Activated naive CD8-positive, alpha-beta T cell (primary cell): Measurements from ENCODE around the gene EXOC4.

Experiments used
- H3K27ac Mint-ChIP-seq: one replicate; pipeline ENCODE4 v1.8.0; 2021; ENCODE audit warnings: mixed read lengths
- H3K27me3 Mint-ChIP-seq: one replicate; pipeline ENCODE4 v1.8.0; 2021; ENCODE audit warnings: mixed read lengths
- H3K36me3 Mint-ChIP-seq: one replicate; pipeline ENCODE4 v1.8.0; 2021; ENCODE audit warnings: mixed read lengths
- H3K4me1 Mint-ChIP-seq: one replicate; pipeline ENCODE4 v1.8.0; 2021; ENCODE audit warnings: low read depth, mixed read lengths
- H3K4me3 Mint-ChIP-seq: one replicate; pipeline ENCODE4 v1.8.0; 2021; ENCODE audit warnings: mild to moderate bottlenecking, mixed read lengths
- H3K9me3 Mint-ChIP-seq: one replicate; pipeline ENCODE4 v1.8.0; 2021; ENCODE audit warnings: low read depth, mixed read lengths

The EXOC4 gene

GRCh38 chr7:133662830-133663229, 410.0 kb downstream of the EXOC4 start:
- no peaks in the 10 kb centered on the region for H3K9me3 Mint-ChIP-seq
- H3K4me1 Mint-ChIP-seq = no peaks in the 10 kb centered on the region
- no peak overlapping the region for H3K27ac Mint-ChIP-seq
- peaks cover 25% of the 10 kb centered on the region for H3K36me3 Mint-ChIP-seq
- no peaks in the 10 kb centered on the region for H3K27me3 Mint-ChIP-seq
- H3K4me3 Mint-ChIP-seq = no peak overlapping the region

- Mint-ChIP-seq H3K9me3 (no peaks in the 10 kb centered on the region), H3K27me3 (no peaks in the 10 kb centered on the region), H3K36me3 (peaks cover 25% of the 10 kb centered on the region)
These were observed 411.6 kb downstream of the EXOC4 start for GRCh38 chr7:133664528-133664927.

DNA sequence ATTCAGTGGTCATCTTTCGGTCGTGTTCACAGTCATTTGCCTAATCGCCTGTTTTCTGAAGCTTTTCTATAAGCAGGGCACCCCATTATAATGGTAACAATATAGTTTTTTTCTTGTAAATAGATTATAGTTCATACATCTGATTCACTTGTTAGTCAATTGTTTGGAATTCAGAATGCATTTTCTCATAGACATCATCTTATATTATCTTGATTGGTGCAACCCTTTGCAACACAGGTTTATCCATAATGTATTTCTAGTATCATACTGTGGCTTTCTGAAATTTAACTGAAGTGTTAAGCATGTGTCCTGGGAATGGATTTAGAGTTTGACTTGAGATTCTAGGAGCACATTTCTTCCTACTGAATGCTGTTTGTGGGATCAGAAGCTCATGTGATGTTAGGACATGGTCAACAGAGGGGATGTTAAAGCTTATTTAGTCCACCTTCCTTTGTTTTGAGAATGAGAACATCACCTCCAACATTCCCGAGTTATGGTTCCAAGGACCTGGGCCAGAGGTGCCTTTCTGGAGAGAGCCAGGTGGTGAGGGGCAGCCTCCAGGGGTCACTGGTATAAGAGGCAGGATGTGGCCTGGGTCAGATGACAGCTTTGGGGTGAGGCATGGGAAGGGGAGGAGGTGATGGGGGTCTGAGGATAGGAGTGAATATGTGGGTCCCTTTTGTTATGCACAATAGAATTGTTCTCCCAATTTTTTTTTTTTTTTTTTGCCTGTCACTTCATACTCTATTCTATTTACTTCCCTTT, 415.6 kb downstream of the EXOC4 start:
- Mint-ChIP-seq H3K27ac (no peak overlapping the region), H3K27me3 (no peaks in the 10 kb centered on the region), H3K9me3 (no peaks in the 10 kb centered on the region), H3K4me3 (no peak overlapping the region), H3K36me3 (peaks cover 26% of the 10 kb centered on the region), H3K4me1 (no peaks in the 10 kb centered on the region)

More at GRCh38 chr7:133664528-133664927, 411.6 kb downstream of the EXOC4 start:
- Mint-ChIP-seq H3K27ac (no peak overlapping the region), H3K4me3 (no peak overlapping the region), H3K4me1 (no peaks in the 10 kb centered on the region)

DNA sequence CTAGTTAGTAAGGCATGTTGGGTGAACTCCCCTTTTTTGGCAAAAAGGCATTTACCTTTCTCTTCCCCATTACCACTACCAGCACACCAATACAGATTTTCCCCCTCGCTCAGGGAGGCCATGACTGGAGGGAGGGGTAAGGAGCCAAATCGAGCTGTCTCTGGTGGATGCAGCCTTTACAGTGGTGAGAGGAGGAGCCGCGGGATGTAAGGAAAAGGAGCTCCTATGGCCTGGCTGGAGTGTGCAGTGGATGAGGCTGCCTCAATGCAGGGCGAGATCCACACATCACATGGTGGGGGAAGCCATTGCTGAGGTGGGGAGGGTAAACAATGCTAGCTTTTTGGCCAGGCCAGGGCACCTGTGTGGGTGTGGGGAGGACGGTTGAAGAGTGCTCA, 416.2 kb downstream of the EXOC4 start:
- H3K36me3 Mint-ChIP-seq = peaks cover 21% of the 10 kb centered on the region
- H3K4me3 Mint-ChIP-seq = no peak overlapping the region
- no peak overlapping the region for H3K27ac Mint-ChIP-seq
- H3K4me1 Mint-ChIP-seq = no peaks in the 10 kb centered on the region
- H3K27me3 Mint-ChIP-seq = no peaks in the 10 kb centered on the region
- no peaks in the 10 kb centered on the region for H3K9me3 Mint-ChIP-seq

DNA sequence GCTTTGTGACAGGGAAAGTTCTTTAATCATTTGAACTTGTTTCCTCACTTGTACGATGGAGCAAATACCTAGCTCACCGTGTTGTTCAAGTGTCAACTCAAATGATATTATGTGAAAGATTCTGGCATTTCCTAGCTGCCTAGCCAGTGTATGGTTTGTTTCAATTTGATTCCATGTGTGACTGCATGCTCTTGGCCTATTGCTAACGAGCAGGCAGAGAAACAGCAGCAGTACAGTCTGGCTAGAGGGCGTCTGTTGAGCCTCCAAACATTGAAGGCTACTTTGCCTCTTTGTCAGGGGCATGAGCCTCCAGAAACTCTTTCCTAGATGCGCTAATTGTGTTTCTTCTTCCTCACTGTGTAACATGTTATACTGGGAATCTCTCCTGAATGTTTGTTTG, 417.4 kb downstream of the EXOC4 start:
- no peaks in the 10 kb centered on the region for H3K27me3 Mint-ChIP-seq
- H3K36me3 Mint-ChIP-seq = peaks cover 14% of the 10 kb centered on the region
- no peaks in the 10 kb centered on the region for H3K4me1 Mint-ChIP-seq
- H3K27ac Mint-ChIP-seq = no peak overlapping the region
- no peaks in the 10 kb centered on the region for H3K9me3 Mint-ChIP-seq
- no peak overlapping the region for H3K4me3 Mint-ChIP-seq

- no peak overlapping the region for H3K4me3 Mint-ChIP-seq
- peaks cover 13% of the 10 kb centered on the region for H3K36me3 Mint-ChIP-seq
- no peak overlapping the region for H3K27ac Mint-ChIP-seq
- no peaks in the 10 kb centered on the region for H3K27me3 Mint-ChIP-seq
- H3K4me1 Mint-ChIP-seq = no peaks in the 10 kb centered on the region
- no peaks in the 10 kb centered on the region for H3K9me3 Mint-ChIP-seq
These were observed 420.0 kb downstream of the EXOC4 start for GRCh38 chr7:133672866-133673265.

- H3K27me3 Mint-ChIP-seq = no peaks in the 10 kb centered on the region
- H3K4me1 Mint-ChIP-seq = no peaks in the 10 kb centered on the region
- no peak overlapping the region for H3K4me3 Mint-ChIP-seq
These were observed 421.3 kb downstream of the EXOC4 start for GRCh38 chr7:133674079-133674763.

DNA sequence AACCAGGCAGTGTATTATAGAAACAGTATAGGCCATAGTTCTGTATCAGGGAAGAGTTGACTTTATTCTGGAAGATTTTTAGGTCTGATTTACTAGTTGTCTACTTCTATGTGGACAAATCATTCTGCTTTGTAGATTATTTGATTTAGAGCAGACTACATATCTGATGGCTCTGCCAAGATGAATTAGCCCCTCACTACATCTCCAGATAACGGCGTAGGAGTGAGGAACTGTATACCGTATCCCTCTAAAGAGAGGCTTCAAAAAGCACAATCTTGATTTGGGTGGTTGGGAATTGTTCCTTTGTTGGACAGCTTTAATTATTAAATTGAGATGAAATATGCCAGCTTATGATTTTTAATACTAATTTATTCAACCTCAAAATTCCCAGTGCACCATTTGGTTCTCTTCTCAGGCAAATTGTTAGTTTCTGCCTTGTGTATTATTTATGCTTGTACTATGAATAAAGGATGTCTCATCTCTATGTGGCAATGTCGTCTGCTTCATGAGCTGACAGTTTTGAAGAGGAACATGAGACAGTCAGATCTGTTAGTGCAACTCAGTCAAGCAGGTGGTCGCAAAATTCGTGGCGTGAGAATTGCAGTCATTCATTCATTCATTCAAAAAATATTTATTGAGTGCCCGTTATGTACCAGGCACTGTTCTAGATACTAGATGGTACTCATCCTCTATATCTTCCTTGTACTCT, 422.8 kb downstream of the EXOC4 start:
- Mint-ChIP-seq H3K4me3 (no peak overlapping the region), H3K27me3 (no peaks in the 10 kb centered on the region), H3K36me3 (peaks cover 14% of the 10 kb centered on the region), H3K9me3 (no peaks in the 10 kb centered on the region), H3K27ac (no peak overlapping the region), H3K4me1 (no peaks in the 10 kb centered on the region)

More at GRCh38 chr7:133674079-133674763, 421.3 kb downstream of the EXOC4 start:
- H3K27ac Mint-ChIP-seq = no peak overlapping the region
- H3K9me3 Mint-ChIP-seq = no peaks in the 10 kb centered on the region
- peaks cover 13% of the 10 kb centered on the region for H3K36me3 Mint-ChIP-seq

GRCh38 chr7:133676805-133677370, 424.0 kb downstream of the EXOC4 start:
- Mint-ChIP-seq H3K4me1 (no peaks in the 10 kb centered on the region), H3K27me3 (no peaks in the 10 kb centered on the region), H3K4me3 (no peak overlapping the region), H3K9me3 (no peaks in the 10 kb centered on the region), H3K27ac (no peak overlapping the region), H3K36me3 (peaks cover 7% of the 10 kb centered on the region)

- Mint-ChIP-seq H3K4me3 (no peak overlapping the region), H3K36me3 (peaks cover 8% of the 10 kb centered on the region), H3K27ac (no peak overlapping the region), H3K9me3 (no peaks in the 10 kb centered on the region), H3K27me3 (no peaks in the 10 kb centered on the region), H3K4me1 (peaks cover 9% of the 10 kb centered on the region)
These were observed 425.4 kb downstream of the EXOC4 start for GRCh38 chr7:133678137-133678814.

DNA sequence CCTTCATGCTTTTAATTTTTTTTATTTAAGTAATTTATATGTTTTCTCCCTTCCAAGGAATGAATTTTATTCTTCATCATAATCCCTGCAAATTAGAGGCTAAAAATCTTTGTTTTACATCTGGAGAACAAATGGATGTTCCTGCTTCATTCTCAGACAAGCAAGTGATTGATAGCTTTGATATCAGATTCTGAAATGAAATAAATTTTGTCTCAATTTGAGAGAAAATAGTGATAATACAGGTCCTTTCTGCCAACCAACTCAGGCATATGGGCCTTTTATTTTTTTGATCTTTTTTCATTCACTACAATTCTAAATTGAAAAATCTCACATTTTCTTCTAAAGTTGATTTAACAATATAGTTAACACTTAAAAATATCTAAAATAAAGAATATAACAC, 427.1 kb downstream of the EXOC4 start:
- no peak overlapping the region for H3K27ac Mint-ChIP-seq
- no peak overlapping the region for H3K4me3 Mint-ChIP-seq
- H3K4me1 Mint-ChIP-seq = peaks cover 9% of the 10 kb centered on the region
- H3K27me3 Mint-ChIP-seq = no peaks in the 10 kb centered on the region
- no peaks in the 10 kb centered on the region for H3K9me3 Mint-ChIP-seq
- H3K36me3 Mint-ChIP-seq = peaks cover 8% of the 10 kb centered on the region

GRCh38 chr7:133681529-133681928, 428.7 kb downstream of the EXOC4 start:
- H3K9me3 Mint-ChIP-seq = no peaks in the 10 kb centered on the region
- H3K27me3 Mint-ChIP-seq = no peaks in the 10 kb centered on the region
- peaks cover 9% of the 10 kb centered on the region for H3K4me1 Mint-ChIP-seq
- H3K4me3 Mint-ChIP-seq = no peak overlapping the region
- peaks cover 12% of the 10 kb centered on the region for H3K36me3 Mint-ChIP-seq
- H3K27ac Mint-ChIP-seq = no peak overlapping the region

DNA sequence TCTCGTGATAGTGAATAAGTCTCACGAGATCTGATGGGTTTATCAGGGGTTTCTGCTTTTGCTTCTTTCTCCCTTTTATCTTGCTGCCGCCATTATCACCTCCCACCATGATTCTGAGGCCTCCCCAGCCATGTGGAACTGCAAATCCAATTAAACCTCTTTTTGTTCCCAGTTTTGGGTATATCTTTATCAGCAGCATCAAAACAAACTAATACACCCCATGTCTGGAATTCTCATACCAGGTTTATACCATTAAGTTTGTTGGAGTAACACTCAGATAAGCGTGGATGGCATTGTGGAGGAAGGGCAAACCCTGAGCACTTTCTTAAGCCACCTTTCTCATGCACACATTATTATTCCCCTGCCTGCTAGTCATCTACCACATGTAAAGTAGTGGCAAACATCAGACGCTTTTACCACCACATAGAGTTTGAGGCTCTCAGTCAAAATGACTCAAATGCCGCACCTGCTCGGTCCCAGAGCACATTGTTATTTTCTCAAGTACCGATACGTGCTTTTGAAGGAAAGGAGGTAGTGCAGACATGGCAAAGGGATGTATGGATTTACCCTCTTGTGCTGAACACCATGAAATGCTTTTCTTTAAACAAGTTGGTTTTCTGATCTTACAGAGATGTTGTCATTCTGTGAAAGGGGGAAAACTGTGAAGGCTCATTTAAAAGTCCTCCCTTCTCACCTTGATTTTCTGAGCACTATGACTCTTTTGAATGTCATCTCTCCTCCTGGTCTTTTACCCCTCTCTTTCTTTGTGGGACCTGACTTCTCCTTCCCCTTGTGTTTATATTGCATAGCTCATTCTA, 429.7 kb downstream of the EXOC4 start:
- peaks cover 9% of the 10 kb centered on the region for H3K4me1 Mint-ChIP-seq
- no peak overlapping the region for H3K27ac Mint-ChIP-seq
- H3K36me3 Mint-ChIP-seq = peaks cover 12% of the 10 kb centered on the region
- H3K9me3 Mint-ChIP-seq = no peaks in the 10 kb centered on the region
- H3K4me3 Mint-ChIP-seq = no peak overlapping the region
- no peaks in the 10 kb centered on the region for H3K27me3 Mint-ChIP-seq

- no peaks in the 10 kb centered on the region for H3K9me3 Mint-ChIP-seq
- H3K27ac Mint-ChIP-seq = no peak overlapping the region
- peaks cover 12% of the 10 kb centered on the region for H3K36me3 Mint-ChIP-seq
- H3K27me3 Mint-ChIP-seq = no peaks in the 10 kb centered on the region
- H3K4me3 Mint-ChIP-seq = no peak overlapping the region
- peaks cover 9% of the 10 kb centered on the region for H3K4me1 Mint-ChIP-seq
These were observed 430.2 kb downstream of the EXOC4 start for GRCh38 chr7:133683182-133683454.
